Choroid plexus epithelial cell (primary cell): ENCODE results near the gene PCED1B.
"Not testable (repeated sequence)": the region's sequence is repeated elsewhere in the genome, so short reads cannot be mapped to it uniquely, and the experiment has no call there.

ENCODE experiments used
- DNase-seq: peaks from one replicate; pipeline ENCODE4 v3.0.0-alpha.2; 2010; ENCODE audit warnings: low read depth
- H3K4me3 ChIP-seq: 2 replicates; pipeline ENCODE4 v1.5.1; 2011; ENCODE audit warnings: low read depth, mild to moderate bottlenecking, control low read depth, low read length, moderate library complexity
- CTCF ChIP-seq: conservative IDR thresholded peaks from 2 replicates; pipeline ENCODE4 v1.5.1; 2011; ENCODE audit warnings: low read depth, mild to moderate bottlenecking, control low read depth, inconsistent platforms, low read length, moderate library complexity

PCED1B gene

DNA sequence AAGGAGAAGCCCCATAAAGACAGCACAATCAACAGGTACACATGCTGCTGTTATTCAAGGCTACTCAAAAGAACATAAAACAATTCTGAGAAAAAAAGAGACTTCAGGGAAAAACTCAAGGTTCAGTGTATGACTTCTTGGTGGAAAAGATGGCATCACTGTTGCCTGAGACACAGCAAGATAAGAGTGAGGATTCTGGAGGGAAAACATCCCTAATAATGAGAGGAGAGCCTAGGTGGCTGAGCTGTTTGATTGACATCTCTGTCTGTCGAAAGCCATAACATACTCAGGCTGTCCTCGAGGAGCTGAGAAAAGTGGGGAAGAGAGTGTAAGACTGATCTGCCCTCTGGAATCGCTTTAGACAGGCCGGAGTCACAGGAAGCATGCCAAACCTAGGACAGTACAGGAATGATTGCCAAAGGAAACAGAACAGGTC lies 193.8 kb downstream of the PCED1B start:
- H3K4me3 ChIP-seq, result no peak overlapping the region
- DNase-seq, result no peak
- no peak for TF ChIP-seq CTCF

DNA sequence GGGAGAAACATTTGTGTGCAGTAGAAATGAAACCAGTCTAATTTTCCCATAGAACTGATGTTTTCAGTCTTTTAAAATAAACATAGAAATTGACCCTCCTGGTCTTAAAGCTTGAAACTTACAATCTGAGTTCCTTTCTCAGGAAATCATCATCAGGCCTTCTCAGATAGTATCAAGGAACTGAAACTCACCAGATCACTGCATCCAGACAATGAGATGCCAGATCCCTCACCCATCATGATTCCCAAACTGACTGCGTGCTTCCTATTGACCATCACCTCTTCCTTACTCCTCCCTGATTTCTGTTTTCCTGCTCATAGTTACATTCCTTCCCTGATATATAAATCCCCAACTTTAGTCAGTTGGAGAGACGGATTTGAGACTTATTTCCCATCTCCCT lies 195.3 kb downstream of the PCED1B start:
- no peak overlapping the region for H3K4me3 ChIP-seq
- DNase-seq, result no peak
- TF ChIP-seq CTCF, result no peak

DNA sequence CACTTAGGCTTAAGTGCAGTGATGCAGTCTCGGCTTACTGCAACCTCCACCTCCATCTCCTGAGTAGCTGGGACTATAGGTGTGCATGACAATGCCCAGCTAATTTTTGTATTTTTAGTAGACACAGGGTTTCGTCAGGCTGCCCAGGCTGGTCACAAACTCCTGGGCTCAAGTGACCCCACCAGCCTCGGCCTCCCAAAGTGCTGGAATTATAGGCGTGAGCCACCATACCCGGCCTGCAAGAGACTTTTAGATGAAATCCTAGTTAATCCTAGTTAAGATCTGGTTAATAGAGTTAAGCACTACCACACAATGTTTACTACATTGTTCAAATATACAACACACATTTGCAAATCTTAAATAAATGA lies 196.8 kb downstream of the PCED1B start:
- no peak for TF ChIP-seq CTCF
- H3K4me3 ChIP-seq, result no peak overlapping the region
- DNase-seq, result no peak

DNA sequence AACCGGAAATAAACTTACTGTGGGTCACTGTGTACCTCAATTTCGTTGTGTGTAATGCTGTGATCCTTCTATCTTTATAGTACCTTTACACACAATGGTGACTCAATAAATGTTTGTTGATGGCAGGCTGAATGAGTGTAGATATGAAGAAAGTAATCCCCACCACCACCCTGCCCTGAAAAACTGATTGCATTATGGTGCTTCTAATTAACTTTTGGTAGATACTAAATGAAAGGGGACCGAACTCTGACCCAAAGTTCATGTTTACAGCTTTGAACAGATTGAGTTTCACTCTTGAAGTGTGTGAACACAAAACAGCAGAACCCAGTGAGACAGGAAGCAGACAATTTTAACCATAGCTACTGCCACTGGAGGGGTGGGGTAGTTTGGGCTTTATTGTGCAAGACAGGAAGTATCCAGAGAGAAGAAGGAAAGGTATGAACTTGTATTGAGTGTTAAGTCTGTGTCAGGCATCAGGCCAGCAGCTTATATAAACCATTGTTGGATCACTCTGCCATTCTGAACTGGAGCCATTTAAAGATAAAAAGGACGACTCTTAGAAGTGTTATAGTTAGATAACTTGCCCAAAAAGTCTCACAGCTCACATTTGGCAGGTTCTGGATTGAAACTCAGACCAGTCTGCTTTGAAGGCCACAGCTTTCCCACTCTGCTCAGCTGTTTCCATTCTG lies 197.3 kb downstream of the PCED1B start:
- H3K4me3 ChIP-seq, result no peak overlapping the region
- TF ChIP-seq CTCF, result no peak
- peak; percentile 87 for DNase-seq

DNA sequence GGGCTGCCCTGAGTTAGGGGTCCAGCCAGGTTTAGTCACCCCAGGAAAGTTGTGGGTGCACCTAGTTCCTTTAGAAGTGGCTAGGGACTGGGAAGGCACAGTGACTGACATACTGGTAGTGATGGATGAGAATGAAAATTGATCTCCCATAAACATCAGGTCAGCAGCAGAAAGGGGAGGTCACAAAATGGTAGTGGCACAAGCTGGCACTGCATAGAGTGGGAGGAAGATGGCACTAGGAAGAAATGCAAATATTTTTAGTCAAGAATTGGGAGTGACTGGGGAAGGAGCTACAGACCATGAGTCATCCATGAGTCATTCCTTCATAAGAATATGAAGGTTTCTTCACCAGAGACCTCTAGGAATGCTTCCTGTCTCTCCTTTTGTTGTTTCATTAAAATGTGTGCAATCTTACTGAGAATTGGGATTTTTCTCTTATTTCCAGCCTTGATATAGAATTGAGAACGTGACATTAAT lies 198.6 kb downstream of the PCED1B start:
- TF ChIP-seq CTCF, result no peak
- peak; percentile 94 for DNase-seq
- no peak overlapping the region for H3K4me3 ChIP-seq

DNA sequence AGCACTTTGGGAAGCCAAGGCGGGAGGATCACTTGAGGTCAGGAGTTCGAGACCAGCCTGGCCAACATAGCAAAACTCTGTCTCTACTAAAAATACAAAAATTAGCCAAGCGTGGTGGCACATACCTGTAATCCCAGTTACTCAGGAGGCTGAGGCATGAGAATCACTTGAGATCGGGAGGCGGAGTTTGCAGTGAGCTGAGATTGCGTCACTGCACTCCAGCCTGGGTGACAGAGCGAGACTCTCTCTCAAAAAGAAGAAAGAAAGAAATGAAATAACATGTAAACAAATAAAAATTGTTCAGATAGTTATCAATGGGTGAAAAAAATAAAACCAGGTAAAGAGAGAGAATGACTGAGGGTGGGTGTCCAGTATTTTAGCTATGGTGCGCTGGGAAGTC lies 200.3 kb downstream of the PCED1B start:
- DNase-seq, H3K4me3 ChIP-seq: not testable (repeated sequence)

- H3K4me3 ChIP-seq, result no peak overlapping the region
- no peak for DNase-seq
- no peak for TF ChIP-seq CTCF
Observed at GRCh38 chr12:47280543-47281300, 201.3 kb downstream of the PCED1B start.
